NCI-H2227 (cell line): Measurements from ENCODE around the gene ANKRD1.
"Not testable (repeated sequence)": the region's sequence is repeated elsewhere in the genome, so short reads cannot be mapped to it uniquely, and the experiment has no call there.

Experiments
- DNase-seq: peaks from one replicate; lab custom pipeline; 2025; ENCODE audit not compliant: unreplicated experiment; lab: John Stamatoyannopoulos, UW

ANKRD1 gene

DNA sequence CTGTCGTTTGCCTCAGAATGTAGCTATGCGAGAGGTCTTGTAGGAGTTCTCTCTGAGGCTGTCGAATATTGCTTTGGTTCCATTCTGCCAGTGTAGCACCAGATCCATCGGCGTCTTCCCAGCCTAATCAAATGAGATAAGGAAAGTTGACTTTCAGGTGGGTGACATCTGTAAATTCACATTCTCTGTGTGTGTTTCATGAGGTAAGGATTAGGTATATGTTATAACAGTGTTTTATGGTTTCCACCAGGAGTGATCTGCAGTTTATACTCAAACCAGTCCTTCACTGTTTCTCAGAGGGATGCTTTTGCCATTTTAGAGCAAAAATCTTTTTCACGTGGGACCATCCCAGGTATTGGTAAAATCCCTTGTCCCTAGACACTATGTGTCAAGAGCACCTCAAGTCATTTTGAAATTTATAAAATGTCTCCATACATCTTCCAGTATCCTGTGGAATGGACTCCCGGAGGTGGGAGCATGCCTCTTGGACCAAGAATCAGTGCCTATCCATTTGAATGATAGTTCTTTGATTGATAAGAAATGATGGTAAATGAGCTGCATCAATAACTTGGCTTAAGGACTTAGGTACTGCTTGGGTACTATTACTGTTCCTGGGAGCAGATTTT, 7.9 kb downstream of the ANKRD1 start:
- DNase-seq: no peak

DNA sequence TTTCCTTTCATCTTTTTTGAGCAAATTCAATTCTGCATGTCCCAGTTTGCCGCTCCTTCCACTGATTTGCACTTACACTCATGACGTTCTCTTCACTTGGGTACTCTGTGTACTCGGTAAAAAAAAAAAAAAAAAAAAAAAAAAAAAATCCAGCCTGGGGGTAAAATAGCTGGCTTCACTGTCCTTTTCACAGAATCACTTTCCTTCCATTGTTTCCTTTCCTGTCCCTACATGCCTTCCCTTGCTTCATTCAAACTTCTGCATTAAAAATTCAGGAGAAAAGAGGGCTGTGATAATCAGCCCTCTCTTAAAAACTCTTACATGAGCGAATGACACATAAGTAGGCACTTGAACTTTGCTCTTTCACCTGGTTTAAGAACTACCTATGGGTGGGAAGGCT, 8.7 kb downstream of the ANKRD1 start:
- DNase-seq: no peak

DNA sequence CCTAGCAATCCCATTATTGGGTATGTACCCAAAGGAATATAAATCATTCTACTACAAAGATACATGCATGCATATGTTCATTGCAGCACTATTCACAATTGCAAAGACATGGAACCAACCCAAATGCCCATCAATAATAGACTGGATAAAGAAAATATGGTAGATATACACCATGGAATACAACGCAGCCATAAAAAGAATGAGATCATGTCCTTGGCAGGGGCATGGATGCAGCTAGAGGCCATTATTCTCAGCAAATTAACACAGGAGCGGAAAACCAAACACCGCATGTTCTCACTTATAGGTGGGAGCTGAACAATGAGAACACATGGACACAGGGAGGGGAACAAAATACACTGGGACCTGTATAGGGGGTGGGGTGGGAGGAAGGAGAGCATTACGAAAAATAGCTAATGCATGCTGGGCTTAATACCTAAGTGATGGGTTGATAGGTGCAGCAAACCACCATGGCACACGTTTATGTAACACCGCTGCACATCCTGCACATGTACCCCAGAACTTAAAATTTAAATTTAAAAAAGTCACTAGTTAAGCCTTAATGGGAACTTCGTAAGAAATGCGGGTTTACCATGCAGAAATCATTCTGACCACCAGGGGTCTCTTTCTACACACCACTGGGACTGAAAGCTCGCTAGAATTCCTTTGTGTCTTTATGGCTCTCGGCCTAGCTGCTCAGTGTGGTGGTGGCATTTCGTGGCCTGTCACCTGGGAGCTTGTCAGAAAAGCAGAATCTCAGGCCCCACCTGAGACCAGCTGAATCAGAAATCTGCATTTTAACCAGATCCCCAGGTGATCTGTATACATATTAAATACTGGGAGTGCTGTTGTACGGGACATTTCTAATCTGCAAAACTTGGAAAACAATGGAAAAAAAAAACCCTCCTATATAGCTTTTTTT, 9.5 kb downstream of the ANKRD1 start:
- DNase-seq: peak; percentile 55

DNA sequence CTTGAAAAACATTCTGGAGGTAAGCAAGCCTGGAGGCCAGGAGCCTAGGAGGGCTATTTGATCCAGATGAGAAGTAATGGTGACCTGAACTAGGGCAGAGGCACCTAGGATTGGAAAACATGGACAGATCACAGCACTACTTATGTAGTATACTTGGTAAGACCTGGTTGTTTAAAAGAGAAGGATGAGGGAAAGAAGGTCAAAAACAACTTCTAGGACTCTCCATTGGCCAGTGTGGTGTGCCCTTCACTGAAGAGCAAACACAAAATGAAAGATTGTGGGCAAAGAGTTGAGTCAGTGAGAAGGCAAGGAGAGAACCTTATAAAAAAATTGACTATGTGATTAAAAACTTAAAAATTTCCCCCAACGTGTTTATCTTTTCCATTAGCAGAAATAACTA, 14.3 kb downstream of the ANKRD1 start:
- no peak for DNase-seq

DNA sequence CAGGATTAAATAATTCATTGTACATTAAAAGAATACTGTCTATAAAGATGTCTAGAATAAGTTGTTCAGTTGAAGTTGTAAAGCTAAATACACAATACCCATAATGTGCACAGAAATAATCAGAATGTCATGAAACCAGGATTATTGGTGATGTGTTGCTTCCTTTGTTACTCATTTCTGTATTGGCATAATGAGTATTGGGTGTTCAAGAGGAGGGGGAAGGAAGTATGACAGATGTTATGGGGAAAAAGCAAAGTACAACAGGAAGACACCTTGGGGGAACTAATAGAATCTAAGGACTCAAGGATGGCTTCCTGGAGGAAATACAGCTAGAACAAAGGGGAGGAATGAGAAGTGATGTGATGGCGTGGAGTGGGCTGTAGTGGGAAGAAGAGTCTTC, 15.0 kb downstream of the ANKRD1 start:
- no peak for DNase-seq

DNA sequence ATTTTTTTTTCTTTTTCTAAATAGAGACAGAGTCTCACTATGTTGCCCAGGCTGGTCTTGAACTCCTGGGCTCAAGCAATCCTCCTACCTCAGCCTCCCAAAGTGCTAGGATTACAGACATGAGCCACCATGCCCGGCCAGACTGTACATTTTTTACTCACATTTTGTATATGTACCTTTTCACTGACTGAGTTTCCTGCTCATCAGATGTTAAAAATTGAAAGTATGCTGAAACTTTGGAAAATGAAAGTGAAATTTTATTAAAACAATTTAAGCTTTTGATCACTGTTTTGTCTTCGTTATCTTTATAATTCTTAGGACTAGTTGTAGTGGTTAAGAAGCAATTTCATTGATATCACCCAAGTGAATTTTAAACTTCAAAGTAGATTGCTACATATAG, 24.0 kb downstream of the ANKRD1 start:
- DNase-seq: not testable (repeated sequence)

DNA sequence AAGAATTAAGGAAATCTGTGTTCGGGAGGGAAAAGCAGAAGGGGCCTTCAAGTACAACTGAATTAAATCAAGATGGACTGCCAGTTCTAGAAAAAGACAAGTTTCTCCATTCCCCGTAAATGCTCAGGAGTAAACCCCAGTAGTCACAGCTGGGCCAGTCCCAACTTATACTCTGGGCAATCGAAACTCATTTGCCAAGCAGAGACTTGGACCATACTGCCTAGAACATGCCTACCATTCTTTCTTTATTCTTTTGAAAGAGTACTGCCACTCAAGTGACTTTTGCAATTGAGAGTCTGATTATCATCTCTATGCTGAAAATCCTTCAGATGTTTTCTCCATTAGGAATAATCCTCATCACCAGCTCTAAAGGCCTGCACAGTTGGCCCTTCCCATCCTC, 27.7 kb downstream of the ANKRD1 start:
- no peak for DNase-seq

DNA sequence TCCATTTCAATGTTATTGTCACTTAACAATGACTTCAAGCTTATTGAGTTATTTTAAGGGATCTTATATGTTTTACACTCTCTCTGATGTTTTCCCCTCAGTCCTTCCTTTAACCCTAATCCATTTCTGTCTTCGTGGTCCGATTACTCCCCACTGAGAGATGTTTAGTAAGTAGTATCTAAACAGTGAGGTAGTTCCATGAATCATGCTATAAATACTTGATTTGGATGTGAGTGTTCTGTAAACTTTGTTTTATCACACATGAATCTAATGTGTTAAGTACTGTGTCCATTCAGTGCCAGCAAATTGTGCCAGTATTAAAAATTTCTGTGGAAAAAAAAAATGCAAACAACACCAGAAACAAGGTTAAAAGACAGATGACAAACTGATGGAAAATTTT, 30.5 kb downstream of the ANKRD1 start:
- DNase-seq: no peak

DNA sequence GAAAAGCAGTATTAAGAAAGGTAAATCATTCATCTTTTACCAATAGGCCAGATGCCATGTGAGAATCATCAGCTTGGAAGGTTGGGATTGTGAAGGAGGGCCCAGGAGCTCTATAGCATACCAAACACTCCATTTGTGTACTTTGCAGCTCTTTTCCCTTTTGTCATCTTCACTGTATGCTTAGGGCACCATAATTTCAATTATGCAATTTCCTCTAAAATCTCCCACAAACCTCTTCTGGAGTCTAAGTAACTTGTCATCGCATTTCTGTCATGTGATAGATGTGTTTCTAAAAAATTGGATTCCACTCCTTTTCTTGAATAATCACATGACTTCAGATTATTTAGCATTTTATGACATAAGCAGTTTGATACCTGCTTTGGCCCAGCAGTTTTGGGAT, 31.3 kb downstream of the ANKRD1 start:
- DNase-seq: no peak

DNA sequence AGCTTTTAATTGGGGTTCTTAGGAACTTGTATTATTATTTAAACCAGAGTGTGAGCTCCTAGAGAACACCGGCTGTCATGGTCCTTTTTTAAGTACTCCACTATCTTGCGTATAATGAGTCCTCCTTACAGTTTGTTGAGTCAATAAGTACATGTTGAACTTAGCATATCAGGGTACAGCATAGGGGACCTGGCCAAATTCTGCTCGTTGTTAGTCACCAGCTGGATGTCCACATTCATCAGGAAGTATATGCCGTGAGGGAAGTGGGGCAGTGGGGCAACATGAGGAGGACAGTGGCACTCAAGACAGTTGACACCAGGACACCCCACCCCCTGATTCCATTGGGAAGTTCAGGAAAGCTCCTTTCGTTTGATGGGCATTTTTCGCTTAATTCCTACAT, 32.5 kb downstream of the ANKRD1 start:
- DNase-seq: no peak

DNA sequence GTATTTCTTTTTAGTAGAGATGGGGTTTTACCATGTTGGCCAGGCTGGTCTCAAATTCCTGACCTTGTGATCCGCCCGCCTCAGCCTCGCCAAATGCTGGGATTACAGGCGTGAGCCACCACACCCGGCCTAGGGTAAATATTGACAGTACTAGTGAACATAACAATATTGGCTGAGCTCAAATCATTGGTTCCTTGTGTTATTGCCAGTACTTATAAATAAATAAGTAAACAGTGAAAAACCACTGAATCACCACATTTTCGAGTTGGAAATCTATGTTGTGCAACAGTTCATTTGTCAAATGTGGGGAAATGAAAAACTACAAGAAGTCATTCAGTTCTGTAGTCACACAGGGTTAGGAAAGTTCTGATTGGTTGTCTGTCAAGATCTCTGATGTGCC, 33.3 kb downstream of the ANKRD1 start:
- DNase-seq: no peak

DNA sequence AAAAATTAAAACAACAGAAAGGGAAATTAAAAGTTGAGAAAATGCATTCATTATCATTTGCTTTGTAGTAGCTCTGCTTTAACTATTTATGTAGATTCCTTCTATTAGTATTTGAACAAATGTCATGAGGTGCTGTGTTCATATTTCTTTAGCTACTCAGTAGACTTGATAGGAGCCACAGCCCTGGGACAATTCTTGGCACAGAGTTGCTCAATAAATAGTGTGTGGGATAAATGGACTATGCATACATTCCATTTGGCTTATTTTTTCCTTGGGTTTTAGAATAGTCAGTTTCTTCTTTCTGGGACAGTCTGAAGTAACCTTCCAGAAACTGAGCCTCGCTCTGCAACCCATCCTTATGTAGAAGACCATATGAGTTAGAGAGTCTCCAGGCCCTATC, 35.7 kb downstream of the ANKRD1 start:
- DNase-seq: no peak

DNA sequence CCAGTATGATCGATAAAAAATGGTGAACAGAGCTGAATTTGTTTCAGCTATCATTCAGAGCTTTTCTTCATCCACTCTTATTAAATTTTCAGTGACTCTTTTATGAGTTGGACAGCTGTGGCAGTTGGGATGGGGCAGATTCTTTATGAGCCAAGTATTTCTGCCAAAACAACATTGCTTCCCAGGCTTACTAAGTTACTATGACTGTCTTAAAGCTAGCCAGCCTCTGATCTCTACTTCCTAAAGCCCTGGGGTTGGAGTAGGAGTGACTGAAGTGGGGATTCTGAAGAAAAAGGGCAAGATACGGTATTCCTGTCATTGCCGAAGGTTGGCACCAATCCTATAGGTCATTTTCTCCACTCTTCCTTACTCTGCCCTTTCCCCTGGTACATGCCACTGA, 36.5 kb downstream of the ANKRD1 start:
- DNase-seq: no peak

DNA sequence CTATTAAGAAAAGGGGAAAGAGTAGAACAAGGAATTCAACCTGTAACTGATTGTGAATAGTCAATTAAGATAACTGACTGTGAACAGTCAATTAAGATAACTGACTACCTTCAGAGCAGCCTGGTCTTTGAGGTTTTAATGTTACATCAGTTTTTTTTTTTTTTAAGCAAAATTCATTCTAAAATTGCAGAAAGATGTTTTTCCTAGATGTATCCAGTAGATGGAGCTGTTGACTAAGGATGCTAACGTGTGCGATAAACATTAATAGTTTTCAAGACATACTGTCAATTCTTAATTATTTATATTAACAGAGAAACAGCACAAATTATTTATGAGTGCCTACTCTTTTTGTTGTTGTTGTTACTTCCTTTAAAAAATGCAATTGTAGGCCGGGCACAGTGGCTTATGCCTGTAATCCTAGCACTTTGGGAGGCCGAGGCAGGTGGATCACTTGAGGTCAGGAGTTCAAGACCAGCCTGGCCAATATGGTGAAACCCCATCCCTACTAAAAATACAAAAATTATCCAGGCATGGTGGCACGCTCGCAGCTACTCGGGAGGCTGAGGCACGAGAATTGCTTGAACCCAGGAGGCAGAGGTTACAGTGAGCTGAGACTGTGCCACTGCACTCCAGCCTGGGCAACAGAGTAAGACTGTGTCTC, 40.7 kb downstream of the ANKRD1 start:
- DNase-seq: peak; percentile 34

DNA sequence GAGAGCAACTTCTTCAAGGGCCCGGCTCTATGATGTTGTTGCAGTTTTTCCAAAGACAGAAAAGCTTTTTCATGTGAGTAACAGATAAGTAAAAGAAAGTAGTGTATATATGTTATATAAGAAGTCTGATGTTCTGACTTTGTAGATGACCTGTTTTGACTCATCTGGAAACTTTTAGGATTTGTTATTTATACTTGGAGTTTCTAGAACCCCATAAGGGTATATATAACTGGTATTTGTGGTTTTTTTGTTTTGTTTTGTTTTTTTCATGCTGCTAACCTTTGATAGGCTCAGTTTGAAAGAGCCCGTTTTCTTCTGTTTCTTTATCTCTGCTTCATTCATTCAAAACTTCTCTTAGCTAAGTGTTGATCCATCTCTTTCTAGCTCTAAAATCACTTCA, 41.8 kb downstream of the ANKRD1 start:
- no peak for DNase-seq

DNA sequence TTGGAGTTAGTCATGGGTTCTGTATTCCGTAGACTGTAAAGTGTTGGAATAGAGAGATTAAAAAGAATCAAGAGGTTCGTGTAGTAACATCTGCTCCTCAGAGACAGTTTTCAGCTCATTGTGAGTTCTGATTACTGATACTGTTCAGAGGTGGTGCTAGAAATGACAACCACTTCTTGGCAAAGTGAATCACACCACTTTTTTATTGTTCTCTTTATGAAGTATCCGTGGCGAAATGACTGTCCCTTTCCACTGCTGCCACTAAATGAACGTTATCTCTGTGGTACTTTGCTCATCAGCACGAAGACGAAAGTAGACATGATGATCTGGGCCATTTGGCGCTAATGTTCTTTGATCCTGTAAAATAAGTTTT, 48.3 kb downstream of the ANKRD1 start:
- no peak for DNase-seq

DNA sequence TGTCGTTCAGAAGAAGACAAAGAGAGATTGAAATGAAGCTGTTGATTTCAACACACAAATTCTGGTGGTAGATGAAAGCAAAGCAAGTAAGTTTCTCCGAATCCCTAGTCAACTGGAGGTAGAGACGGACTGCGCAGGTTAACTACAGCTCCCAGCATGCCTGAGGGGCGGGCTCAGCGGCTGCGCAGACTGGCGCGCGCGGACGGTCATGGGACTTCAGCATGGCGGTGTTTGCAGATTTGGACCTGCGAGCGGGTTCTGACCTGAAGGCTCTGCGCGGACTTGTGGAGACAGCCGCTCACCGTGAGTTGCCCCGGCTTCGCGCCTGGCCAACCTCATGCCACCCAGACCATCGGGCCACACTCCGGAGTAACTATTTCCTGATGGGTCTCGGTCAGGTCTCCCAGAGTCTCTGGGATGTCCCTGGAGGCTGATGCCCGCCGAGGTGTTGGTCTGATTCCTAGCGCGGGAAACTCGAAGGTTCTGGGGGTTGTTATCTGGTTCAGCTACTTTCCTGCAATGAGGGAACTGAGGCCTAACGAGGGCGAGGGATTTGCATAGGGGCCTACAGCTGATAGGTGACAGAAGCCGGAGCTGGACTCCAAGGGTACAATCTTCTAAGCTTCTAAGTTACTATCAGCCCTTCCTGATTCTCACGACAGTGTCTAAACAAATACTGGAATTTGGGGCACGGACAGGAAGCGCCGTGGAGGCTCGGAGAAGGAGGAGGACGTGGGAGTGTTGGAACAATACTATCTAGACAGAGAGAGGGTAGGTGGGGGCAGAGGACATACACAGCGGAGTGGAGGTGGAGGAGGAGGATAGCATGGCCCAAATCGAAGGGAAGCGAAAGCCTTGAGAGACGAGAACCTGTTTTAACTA, 48.9 kb downstream of the ANKRD1 start, which contains the start of gene RPP30:
Gene RPP30, plus strand, starts transcription at position 209 of the 882 bp plus-strand sequence. Its CDS starts 13 bp downstream, at position 222.
- DNase-seq: peak; percentile 74

DNA sequence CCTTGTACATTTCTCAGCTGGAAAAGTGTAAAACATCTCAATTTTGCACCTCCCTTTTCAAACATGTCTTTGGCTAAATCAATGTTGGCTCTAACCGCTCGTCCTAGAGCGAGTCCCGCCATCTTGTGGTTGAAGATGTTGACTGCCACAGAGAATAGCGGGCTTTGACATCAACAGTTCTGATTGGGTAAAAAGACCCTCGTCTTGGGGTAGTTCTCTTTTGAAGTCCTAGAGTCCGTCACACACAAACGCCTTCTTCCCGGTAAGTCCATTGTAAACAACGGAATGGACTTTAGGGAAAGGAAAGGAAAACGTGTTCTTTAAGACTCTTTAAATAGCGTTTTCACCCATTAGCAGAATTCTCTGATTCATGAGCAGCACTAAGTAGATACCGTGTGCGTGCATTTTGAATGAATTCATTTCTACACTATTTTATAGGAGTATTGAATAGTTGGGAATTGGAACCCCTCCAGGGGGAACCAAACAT, 49.6 kb downstream of the ANKRD1 start:
- peak; percentile 83 for DNase-seq

DNA sequence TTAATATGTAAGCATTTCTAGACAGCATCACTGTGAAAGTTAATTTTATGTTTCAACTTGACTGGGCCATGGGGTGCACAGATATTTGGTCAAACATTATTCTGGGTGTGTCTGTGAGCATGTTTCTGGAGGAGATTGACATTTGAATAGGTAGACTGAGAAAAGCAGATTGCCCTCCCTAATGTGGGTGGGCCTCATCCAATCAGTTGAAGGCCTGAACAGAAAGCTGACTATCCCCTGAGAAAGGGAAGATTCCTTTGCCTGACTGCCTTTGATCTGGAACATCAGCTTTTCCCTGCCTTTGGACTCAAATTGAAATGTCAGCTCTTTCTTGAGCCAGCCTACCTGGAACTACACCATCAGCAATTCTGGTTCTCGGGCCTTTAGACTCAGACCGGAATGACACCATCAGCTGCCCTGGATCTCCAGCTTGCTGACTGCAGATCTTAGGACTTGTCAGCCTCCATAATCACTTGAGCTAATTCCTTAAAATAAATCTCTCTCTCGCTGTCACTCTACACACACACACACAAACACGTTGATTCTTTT, 54.8 kb downstream of the ANKRD1 start:
- no peak for DNase-seq

DNA sequence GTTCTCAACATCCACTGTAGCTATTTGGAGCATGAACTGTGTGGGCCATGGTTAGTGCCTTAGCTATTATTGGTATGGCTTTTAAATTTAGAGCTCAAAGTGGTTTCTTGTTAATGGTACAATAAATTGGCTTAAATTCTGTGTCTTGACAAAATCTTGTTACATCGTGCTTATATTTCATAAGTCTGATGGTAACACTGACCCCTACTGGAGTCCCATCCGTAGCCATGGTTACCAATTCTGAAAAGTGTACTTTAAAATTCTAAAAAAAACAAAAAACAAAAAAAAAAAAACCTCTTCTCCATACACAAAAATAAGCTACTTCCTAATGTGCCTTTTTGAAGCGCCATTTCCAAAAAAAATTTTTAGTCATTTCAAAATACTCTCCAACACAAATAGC, 55.5 kb downstream of the ANKRD1 start:
- DNase-seq: peak; percentile 4
